Forelimb muscle (tissue), 1 donor: ENCODE data around the gene CLDN6. TPM values are rescaled to one million over a fixed set of nuclear protein-coding genes. Genes with fewer than 3 reads are reported as not detected.
A peak's percentile ranks its signal among the peaks of the same experiment; 100 is the strongest.
"Not testable (repeated sequence)": the region's sequence is repeated elsewhere in the genome, so short reads cannot be mapped to it uniquely, and the experiment has no call there.

Source experiments
- DNase-seq: peaks from one replicate; pipeline ENCODE4 v3.0.0-alpha.2; 2013; ENCODE audit warnings: low read depth
- polyA plus RNA-seq: library from polyadenylated mRNA; unstranded; fragments of 120-200 nt; gene quantifications from one replicate; pipeline ENCODE4 v1.2.1, GENCODE V29; 2013; ENCODE audit not compliant: insufficient read length

CLDN6 gene
- polyA plus RNA-seq, result 0.19 TPM

- DNase-seq, result no peak
These were observed at the start of gene CLDN6 for GRCh38 chr16:3017794-3018506. TSS of gene CLDN6 (minus strand) at chr16:3018183. CDS start at chr16:3016021, 2,162 bp downstream.

GRCh38 chr16:3066440-3066748 is 48.4 kb upstream of the CLDN6 start:
- DNase-seq, result no peak

- DNase-seq, result no peak
These were observed 47.9 kb upstream of the CLDN6 start for GRCh38 chr16:3065742-3066439.

- DNase-seq, result peak; percentile 79
These were observed 47.2 kb upstream of the CLDN6 start, which contains the start of gene IL32 for GRCh38 chr16:3065069-3065741. TSS of gene IL32 (plus strand) at chr16:3065640. CDS start at chr16:3065812, 172 bp downstream.

- no peak for DNase-seq
These were observed 45.8 kb upstream of the CLDN6 start for GRCh38 chr16:3063625-3064386.

GRCh38 chr16:3062553-3062952 is 44.6 kb upstream of the CLDN6 start:
- no peak for DNase-seq

- DNase-seq, result no peak
These were observed 42.5 kb upstream of the CLDN6 start for GRCh38 chr16:3060339-3061127.

GRCh38 chr16:3059723-3060242 is 41.8 kb upstream of the CLDN6 start:
- no peak for DNase-seq

GRCh38 chr16:3059041-3059722 is 41.2 kb upstream of the CLDN6 start:
- peak; percentile 41 for DNase-seq

GRCh38 chr16:3058139-3059030 is 40.4 kb upstream of the CLDN6 start:
- DNase-seq, result no peak

- no peak for DNase-seq
These were observed 39.5 kb upstream of the CLDN6 start for GRCh38 chr16:3057181-3058138.

GRCh38 chr16:3056336-3057180 is 38.6 kb upstream of the CLDN6 start:
- DNase-seq, result no peak

- not testable (repeated sequence) for DNase-seq
These were observed 37.7 kb upstream of the CLDN6 start for GRCh38 chr16:3055734-3056115.

- no peak for DNase-seq
These were observed 37.2 kb upstream of the CLDN6 start for GRCh38 chr16:3054965-3055733.

GRCh38 chr16:3053330-3053710 is 35.3 kb upstream of the CLDN6 start:
- not testable (repeated sequence) for DNase-seq

GRCh38 chr16:3052571-3053329 is 34.8 kb upstream of the CLDN6 start:
- DNase-seq, result not testable (repeated sequence)
